HUDEP-2 (cell line): Measurements from ENCODE around the gene TBC1D19.
"Not testable (repeated sequence)": the region's sequence is repeated elsewhere in the genome, so short reads cannot be mapped to it uniquely, and the experiment has no call there.

ENCODE experiments used
- DNase-seq, 76 experiments: peaks; one replicate each; lab custom pipeline; 2025; ENCODE audit not compliant: unreplicated experiment in 76 of 76; lab: John Stamatoyannopoulos, UW

The TBC1D19 gene

GRCh38 chr4:26596843-26597242, 13.0 kb downstream of the TBC1D19 start:
- DNase-seq: no peak

GRCh38 chr4:26601204-26601603, 17.3 kb downstream of the TBC1D19 start:
- DNase-seq: no peak

- DNase-seq: no peak
Observed at GRCh38 chr4:26607776-26608175, 23.9 kb downstream of the TBC1D19 start.

- no peak for DNase-seq
Observed at GRCh38 chr4:26609391-26609790, 25.5 kb downstream of the TBC1D19 start.

- DNase-seq: no peak
Observed at GRCh38 chr4:26609868-26610267, 26.0 kb downstream of the TBC1D19 start.

- DNase-seq: no peak
Observed at GRCh38 chr4:26611372-26611771, 27.5 kb downstream of the TBC1D19 start.

- no peak for DNase-seq
Observed at GRCh38 chr4:26611885-26612284, 28.0 kb downstream of the TBC1D19 start.

- DNase-seq: no peak
Observed at GRCh38 chr4:26613237-26613636, 29.4 kb downstream of the TBC1D19 start.

GRCh38 chr4:26613735-26614134, 29.9 kb downstream of the TBC1D19 start:
- no peak for DNase-seq

- no peak for DNase-seq
Observed at GRCh38 chr4:26619784-26620183, 35.9 kb downstream of the TBC1D19 start.

- no peak for DNase-seq
Observed at GRCh38 chr4:26621366-26621765, 37.5 kb downstream of the TBC1D19 start.

GRCh38 chr4:26622913-26623312, 39.0 kb downstream of the TBC1D19 start:
- no peak for DNase-seq

GRCh38 chr4:26626658-26627057, 42.8 kb downstream of the TBC1D19 start:
- not testable (repeated sequence) for DNase-seq

GRCh38 chr4:26632916-26633315, 49.0 kb downstream of the TBC1D19 start:
- DNase-seq: no peak

- no peak for DNase-seq
Observed at GRCh38 chr4:26634237-26634636, 50.4 kb downstream of the TBC1D19 start.

- no peak for DNase-seq
Observed at GRCh38 chr4:26636458-26636857, 52.6 kb downstream of the TBC1D19 start.

GRCh38 chr4:26640639-26641038, 56.8 kb downstream of the TBC1D19 start:
- not testable (repeated sequence) for DNase-seq

GRCh38 chr4:26647523-26648224, 63.8 kb downstream of the TBC1D19 start:
- no peak for DNase-seq

GRCh38 chr4:26648260-26648659, 64.4 kb downstream of the TBC1D19 start:
- no peak for DNase-seq

GRCh38 chr4:26660261-26660660, 76.4 kb downstream of the TBC1D19 start:
- DNase-seq: no peak

GRCh38 chr4:26663888-26664287, 80.0 kb downstream of the TBC1D19 start:
- no peak for DNase-seq

GRCh38 chr4:26670903-26671537, 87.1 kb downstream of the TBC1D19 start:
- no peak for DNase-seq
